H1 (cell line): Measurements from ENCODE around the gene CALML5.

Source experiments
- CREB1 ChIP-seq: IDR thresholded peaks from 2 replicates; pipeline ENCODE4 v1.6.1; 2012; ENCODE audit warnings: inconsistent platforms
- CTCF ChIP-seq, 3 experiments: IDR thresholded peaks; 1 replicate in 2 of 3; 2 replicates in 1 of 3; pipeline versions ENCODE4 v1.5.1 to v1.6.1; 2011; ENCODE audit warnings: low read length in 3 of 3, mild to moderate bottlenecking in 3 of 3, inconsistent platforms in 2 of 3, low read depth in 1 of 3, moderate library complexity in 1 of 3; ENCODE audit not compliant: insufficient read depth in 1 of 3; ENCODE audit errors: control extremely low read depth in 1 of 3
- EP300 ChIP-seq, 2 experiments: IDR thresholded peaks; 1 replicate in 1 of 2; 2 replicates in 1 of 2; pipeline ENCODE4 v1.6.1; 2011 to 2012; ENCODE audit warnings: low read depth in 2 of 2, low read length in 2 of 2, mild to moderate bottlenecking in 2 of 2, borderline replicate concordance in 1 of 2, inconsistent platforms in 1 of 2, moderate library complexity in 1 of 2
- EZH2 ChIP-seq: fragments of 200-600 bp; sonication (generic); IDR thresholded peaks from 2 replicates; pipeline ENCODE4 v1.7.1; 2012; ENCODE audit warnings: low read depth, mild to moderate bottlenecking, moderate library complexity, low read length, inconsistent platforms; ENCODE audit not compliant: severe bottlenecking
- GABPA ChIP-seq: IDR thresholded peaks from 2 replicates; pipeline ENCODE4 v1.6.1; 2011; ENCODE audit warnings: mild to moderate bottlenecking, low read length, moderate library complexity, borderline replicate concordance; ENCODE audit not compliant: insufficient read depth
- NRF1 ChIP-seq: IDR thresholded peaks from 2 replicates; pipeline ENCODE4 v1.6.1; 2011; ENCODE audit warnings: mild to moderate bottlenecking, low read depth, low read length, improper control_type of control experiment
- POLR2A ChIP-seq, 2 experiments: IDR thresholded peaks; 1 replicate in 1 of 2; 2 replicates in 1 of 2; pipeline ENCODE4 v1.6.1; 2011; ENCODE audit warnings: low read depth in 2 of 2, low read length in 2 of 2, mild to moderate bottlenecking in 2 of 2; ENCODE audit errors: control extremely low read depth in 1 of 2
- RAD21 ChIP-seq, 2 experiments: IDR thresholded peaks in 1 of 2; conservative IDR thresholded peaks in 1 of 2; 2 replicates each; pipeline ENCODE4 v1.6.1; 2011; ENCODE audit warnings: low read depth in 2 of 2, low read length in 2 of 2, improper control_type of control experiment in 1 of 2, inconsistent platforms in 1 of 2, mild to moderate bottlenecking in 1 of 2, moderate library complexity in 1 of 2
- SP1 ChIP-seq: IDR thresholded peaks from 2 replicates; pipeline ENCODE4 v1.6.1; 2011; ENCODE audit warnings: low read depth, low read length

GRCh38 chr10:5457741-5458140 lies 41.6 kb downstream of the CALML5 start:
- TF ChIP-seq CREB1 (no peak), POLR2A (IDR thresholded peaks at IDR 0.05; ENCODE audit: control extremely low read depth in 1 of 2, low read depth in 2 of 2, low read length in 2 of 2) (no peak), EZH2 (no peak), RAD21 (IDR thresholded peaks at IDR 0.05 in 1 of 2, conservative IDR thresholded peaks at IDR 0.05 in 1 of 2; ENCODE audit: low read depth in 2 of 2, low read length in 2 of 2) (no peak), EP300 (IDR thresholded peaks at IDR 0.05; ENCODE audit: borderline replicate concordance in 1 of 2, low read depth in 2 of 2, low read length in 2 of 2) (no peak), NRF1 (no peak), CTCF (IDR thresholded peaks at IDR 0.05; ENCODE audit: control extremely low read depth in 1 of 3, insufficient read depth in 1 of 3, low read depth in 1 of 3, low read length in 3 of 3) (no peak), GABPA (no peak), SP1 (no peak)
